Left lung (tissue), 10 donors: ENCODE data around the gene COMMD1. TPM values are rescaled to one million over a fixed set of nuclear protein-coding genes. Genes with fewer than 3 reads are reported as not detected.
"Not testable (repeated sequence)": the region's sequence is repeated elsewhere in the genome, so short reads cannot be mapped to it uniquely, and the experiment has no call there.

Experiments used
- ATAC-seq: fragments of 200-7000 bp; cut with Tn5 transposase; one replicate; pipeline ENCODE4 v1.9.1; 2020; ENCODE audit warnings: moderate library complexity
- DNase-seq, 4 donors: peaks; one replicate each; pipeline ENCODE4 v3.0.0-alpha.2; 2013 to 2020
- H3K27ac ChIP-seq, 2 donors: fragments of 200-600 bp; sonication (generic) in 1 of 2; one replicate each; pipeline versions ENCODE4 v1.5.0 to v1.8.0; 2020 to 2021
- H3K27me3 ChIP-seq, 2 donors: fragments of 200-600 bp; sonication (generic) in 1 of 2; one replicate each; pipeline versions ENCODE4 v1.5.0 to v1.8.0; 2020 to 2021
- H3K36me3 ChIP-seq, 2 donors: fragments of 200-600 bp; sonication (generic) in 1 of 2; one replicate each; pipeline versions ENCODE4 v1.5.0 to v1.8.0; 2020 to 2021
- H3K4me1 ChIP-seq, 2 donors: fragments of 200-600 bp; one replicate each; pipeline ENCODE4 v1.8.0; 2021
- H3K4me3 ChIP-seq, 2 donors: fragments of 200-600 bp; sonication (generic) in 1 of 2; one replicate each; pipeline versions ENCODE4 v1.5.0 to v1.8.0; 2020 to 2021; ENCODE audit warnings: mild to moderate bottlenecking in 1 of 2
- H3K9me3 ChIP-seq, 2 donors: fragments of 200-600 bp; sonication (generic) in 1 of 2; one replicate each; pipeline versions ENCODE4 v1.5.0 to v1.8.0; 2020 to 2021
- CTCF ChIP-seq, 2 donors: fragments of 200-600 bp; sonication (generic) in 1 of 2; IDR thresholded peaks; one replicate each; pipeline versions ENCODE4 v1.5.0 to v1.8.0; 2021; ENCODE audit warnings: antibody characterized with exemption in 2 of 2
- intact Hi-C, 2 donors: fragments of 100-400 bp; cut with DNase I; formaldehyde crosslinking; loops; one replicate each; pipeline versions ENCODE4 v1.11.2 to v1.14.2; 2022
- polyA plus RNA-seq, 6 donors: library from polyadenylated mRNA; unstranded; fragments of 120-200 nt; gene quantifications; one replicate each; pipeline ENCODE4 v1.2.1, GENCODE V29; 2013; ENCODE audit not compliant: insufficient read length in 6 of 6
- total RNA-seq, 2 donors: library from RNA; stranded (reverse); fragmentation: NEBNext Ultra II Directional; extraction: Animal tissue kit (Norgen Biotek cat#: 25700); gene quantifications; one replicate each; pipeline ENCODE4 v1.2.1, GENCODE V29; 2021
- donor health status: DM: no; HTN: yes; CAD: no.
- donor health status: DM: no; HTN: no; CAD: no.

COMMD1 gene
- total and polyA plus RNA-seq, 8 donors = 34.1 to 91.5 (median 77.3) TPM

- no peak for DNase-seq
- H3K27ac ChIP-seq = no peak overlapping the region
- H3K4me3 ChIP-seq = no peak overlapping the region
- H3K9me3 ChIP-seq = no peaks in the 10 kb centered on the region
- no peak for ATAC-seq
- H3K36me3 ChIP-seq = no peaks in the 10 kb centered on the region
- intact Hi-C loops = loop anchor here in 1 of 2 donors (10.0 kb wide), 1 partner anchor 420 kb away; no protein-coding TSS in a partner anchor
- no peak for TF ChIP-seq CTCF (IDR thresholded peaks at IDR 0.05)
- H3K27me3 ChIP-seq = no peaks in the 10 kb centered on the region
- peaks cover 0 to 12% of the 10 kb centered on the region in 2 donors for H3K4me1 ChIP-seq
Measured at GRCh38 chr2:61995065-61995464, 89.6 kb downstream of the COMMD1 start.

- no peak overlapping the region for H3K27ac ChIP-seq
- H3K27me3 ChIP-seq = no peaks in the 10 kb centered on the region
- intact Hi-C loops = loop anchor here in 1 of 2 donors (10.0 kb wide), 1 partner anchor 419 kb away; no protein-coding TSS in a partner anchor
- no peaks in the 10 kb centered on the region for H3K36me3 ChIP-seq
- TF ChIP-seq CTCF (IDR thresholded peaks at IDR 0.05) = no peak
- ATAC-seq (no peak), DNase-seq (no peak)
- peaks cover 0 to 12% of the 10 kb centered on the region in 2 donors for H3K4me1 ChIP-seq
- H3K9me3 ChIP-seq = no peaks in the 10 kb centered on the region
- no peak overlapping the region for H3K4me3 ChIP-seq
Measured at GRCh38 chr2:61995515-61995914, 90.0 kb downstream of the COMMD1 start.

GRCh38 chr2:61998426-61998825 is 93.0 kb downstream of the COMMD1 start:
- Histone ChIP-seq H3K27me3 (no peaks in the 10 kb centered on the region), H3K27ac (no peak overlapping the region), H3K4me3 (no peak overlapping the region), H3K4me1 (peaks cover 0 to 12% of the 10 kb centered on the region in 2 donors), H3K9me3 (no peaks in the 10 kb centered on the region), H3K36me3 (peaks cover 0 to 8% of the 10 kb centered on the region in 2 donors)
- no peak for TF ChIP-seq CTCF (IDR thresholded peaks at IDR 0.05)
- DNase-seq = no peak
- intact Hi-C loops = loop anchor here in 1 of 2 donors (10.0 kb wide), 1 partner anchor 416 kb away; no protein-coding TSS in a partner anchor
- ATAC-seq = no peak

GRCh38 chr2:62000538-62000937 is 95.1 kb downstream of the COMMD1 start:
- intact Hi-C loops = no loop called here

GRCh38 chr2:62001431-62001830 is 96.0 kb downstream of the COMMD1 start:
- TF ChIP-seq CTCF (IDR thresholded peaks at IDR 0.05) = no peak
- H3K36me3 ChIP-seq = peaks cover 0 to 8% of the 10 kb centered on the region in 2 donors
- ATAC-seq = no peak
- H3K9me3 ChIP-seq = no peaks in the 10 kb centered on the region
- H3K27me3 ChIP-seq = no peaks in the 10 kb centered on the region
- no peak for DNase-seq
- no peak overlapping the region for H3K27ac ChIP-seq
- H3K4me3 ChIP-seq = no peak overlapping the region
- intact Hi-C loops = no loop called here
- H3K4me1 ChIP-seq = no peaks in the 10 kb centered on the region

More at GRCh38 chr2:62000538-62000937, 95.1 kb downstream of the COMMD1 start:
- Histone ChIP-seq H3K36me3 (peaks cover 0 to 8% of the 10 kb centered on the region in 2 donors), H3K4me3 (no peak overlapping the region), H3K27ac (no peak overlapping the region), H3K4me1 (no peaks in the 10 kb centered on the region), H3K27me3 (no peaks in the 10 kb centered on the region), H3K9me3 (no peaks in the 10 kb centered on the region)
- ATAC-seq (no peak), DNase-seq (no peak)
- TF ChIP-seq CTCF (IDR thresholded peaks at IDR 0.05) = no peak

GRCh38 chr2:62004428-62004827 is 99.0 kb downstream of the COMMD1 start:
- H3K9me3 ChIP-seq, H3K27ac ChIP-seq, ATAC-seq, intact Hi-C loops, H3K4me1 ChIP-seq, H3K27me3 ChIP-seq, H3K36me3 ChIP-seq, DNase-seq, H3K4me3 ChIP-seq: not testable (repeated sequence)
